SU-DHL-6 (cell line): ENCODE measurements around the gene EFCAB13.

ENCODE experiments used
- H2AFZ ChIP-seq: fragments of 200-600 bp; sonication (generic); 2 replicates; pipeline ENCODE4 v1.6.1; 2014; ENCODE audit warnings: low read depth, mild to moderate bottlenecking, moderate library complexity, mixed read lengths, antibody characterized with exemption, low read length; ENCODE audit not compliant: severe bottlenecking
- H3F3A ChIP-seq: fragments of 200-600 bp; shearing (Covaris generic); 2 replicates; pipeline ENCODE4 v1.6.0; 2016; ENCODE audit warnings: antibody characterized with exemption, mild to moderate bottlenecking; ENCODE audit not compliant: insufficient read depth
- H3K27ac ChIP-seq: fragments of 200-600 bp; sonication (generic); 2 replicates; pipeline ENCODE4 v1.5.1; 2016; ENCODE audit warnings: low read depth, mild to moderate bottlenecking, low read length, moderate library complexity, mixed read lengths
- H3K27me3 ChIP-seq: fragments of 200-600 bp; sonication (generic), shearing (Covaris generic); 2 replicates; pipeline ENCODE4 v1.6.0; 2014; ENCODE audit warnings: mild to moderate bottlenecking, low read length
- H3K36me3 ChIP-seq: fragments of 200-600 bp; sonication (generic); 2 replicates; pipeline ENCODE4 v1.6.1; 2014; ENCODE audit warnings: mild to moderate bottlenecking, low read length, mixed read lengths
- H3K4me2 ChIP-seq: fragments of 300-600, 200-600 bp; shearing (Covaris generic), sonication (generic); 2 replicates; pipeline ENCODE4 v1.6.0; 2014; ENCODE audit warnings: low read length, low read depth, mild to moderate bottlenecking; ENCODE audit not compliant: poor library complexity, severe bottlenecking
- H3K4me3 ChIP-seq: fragments of 200-600 bp; sonication (generic); 2 replicates; pipeline ENCODE4 v1.5.1; 2014; ENCODE audit warnings: antibody characterized with exemption, low read length, mild to moderate bottlenecking, mixed read lengths; ENCODE audit not compliant: insufficient read depth, poor library complexity, severe bottlenecking
- H3K79me2 ChIP-seq: fragments of 200-600 bp; sonication (generic); 2 replicates; pipeline ENCODE4 v1.6.1; 2014; ENCODE audit warnings: mild to moderate bottlenecking, low read length, moderate library complexity; ENCODE audit not compliant: insufficient read depth
- H3K9ac ChIP-seq: fragments of 200-600 bp; sonication (generic); 2 replicates; pipeline ENCODE4 v1.7.0; 2014; ENCODE audit warnings: mild to moderate bottlenecking, low read length
- H3K9me2 ChIP-seq: fragments of 200-600 bp; sonication (generic); replicated peaks from 2 replicates; pipeline ENCODE4 v1.6.1; 2014; ENCODE audit warnings: low read length; ENCODE audit not compliant: insufficient read depth
- H3K9me3 ChIP-seq: fragments of 200-600 bp; sonication (generic); 2 replicates; pipeline ENCODE4 v1.6.1; 2014; ENCODE audit warnings: low read length, mixed read lengths; ENCODE audit not compliant: insufficient read depth
- H4K20me1 ChIP-seq: fragments of 200-600 bp; sonication (generic); 2 replicates; pipeline ENCODE4 v1.6.1; 2014; ENCODE audit warnings: low read depth, mild to moderate bottlenecking, antibody characterized with exemption, low read length, moderate library complexity, mixed read lengths
- CTCF ChIP-seq: fragments of 200-600 bp; sonication (generic); IDR thresholded peaks from one replicate; pipeline ENCODE4 v1.5.1; 2017; ENCODE audit warnings: antibody characterized with exemption, mild to moderate bottlenecking, low read length, moderate library complexity; ENCODE audit not compliant: insufficient read depth, poor library complexity, severe bottlenecking
- EZH2phosphoT487 ChIP-seq: fragments of 200-600 bp; sonication (generic), shearing (Covaris generic); conservative IDR thresholded peaks from 2 replicates; pipeline ENCODE4 v1.6.1; 2018; ENCODE audit warnings: mild to moderate bottlenecking, antibody characterized with exemption, low read length, moderate library complexity, mixed read lengths

The EFCAB13 gene

GRCh38 chr17:47332287-47332686 lies 8.5 kb downstream of the EFCAB13 start:
- Histone ChIP-seq H3K27ac (no peak overlapping the region), H3K79me2 (no peaks in the 10 kb centered on the region), H3K4me3 (no peak overlapping the region), H3K9me2 (no peaks in the 10 kb centered on the region), H4K20me1 (no peaks in the 10 kb centered on the region), H3K9me3 (no peaks in the 10 kb centered on the region), H3K4me2 (no peak overlapping the region), H3K27me3 (no peaks in the 10 kb centered on the region), H2AFZ (no peak overlapping the region), H3F3A (no peaks in the 10 kb centered on the region), H3K36me3 (0 out of 2 replicates have a peak, but pooled peaks cover 7% of the 10 kb centered on the region), H3K9ac (no peak overlapping the region)
- TF ChIP-seq CTCF = no peak
- TF ChIP-seq EZH2phosphoT487 = no peak

- H3K9ac ChIP-seq = no peak overlapping the region
- no peak overlapping the region for H2AFZ ChIP-seq
- no peak overlapping the region for H3K27ac ChIP-seq
- no peaks in the 10 kb centered on the region for H4K20me1 ChIP-seq
- H3K4me3 ChIP-seq = no peak overlapping the region
- H3K9me2 ChIP-seq = no peaks in the 10 kb centered on the region
- no peaks in the 10 kb centered on the region for H3K9me3 ChIP-seq
- H3K79me2 ChIP-seq = no peaks in the 10 kb centered on the region
- TF ChIP-seq CTCF = no peak
- no peaks in the 10 kb centered on the region for H3F3A ChIP-seq
- no peaks in the 10 kb centered on the region for H3K27me3 ChIP-seq
- 0 out of 2 replicates have a peak, but pooled peaks cover 7% of the 10 kb centered on the region for H3K36me3 ChIP-seq
- no peak overlapping the region for H3K4me2 ChIP-seq
These were observed 11.6 kb downstream of the EFCAB13 start for GRCh38 chr17:47335101-47335936.

- Histone ChIP-seq H3K79me2 (no peaks in the 10 kb centered on the region), H3K4me2 (no peak overlapping the region)
- TF ChIP-seq EZH2phosphoT487 (no peak), CTCF (no peak)
These were observed 14.3 kb downstream of the EFCAB13 start for GRCh38 chr17:47338026-47338425.

More at GRCh38 chr17:47338026-47338425, 14.3 kb downstream of the EFCAB13 start:
- Histone ChIP-seq H4K20me1 (no peaks in the 10 kb centered on the region), H3K36me3 (peaks cover 8% of the 10 kb centered on the region; the same call in 1 of the 2 replicates), H3K9me2 (no peaks in the 10 kb centered on the region), H2AFZ (no peak overlapping the region), H3K4me3 (no peak overlapping the region), H3K27ac (no peak overlapping the region), H3K9ac (no peak overlapping the region), H3K27me3 (no peaks in the 10 kb centered on the region), H3F3A (no peaks in the 10 kb centered on the region), H3K9me3 (no peaks in the 10 kb centered on the region)
